Neutrophil (primary cell): ENCODE data around the gene RPA3.

Experiments used
- H3K27ac ChIP-seq: fragments of 200-600 bp; sonication (generic); 2 replicates; pipeline ENCODE4 v1.5.1; 2016; ENCODE audit warnings: mild to moderate bottlenecking, moderate library complexity
- H3K27me3 ChIP-seq: fragments of 200-600 bp; sonication (generic); 2 replicates; pipeline ENCODE4 v1.6.0; 2016; ENCODE audit warnings: mild to moderate bottlenecking
- H3K36me3 ChIP-seq: fragments of 200-600 bp; sonication (generic); 2 replicates; pipeline ENCODE4 v1.5.1; 2017
- H3K4me1 ChIP-seq, 2 experiments: fragments of 200-600 bp in 1 of 2; sonication (generic) in 1 of 2; 1 replicate in 1 of 2; 2 replicates in 1 of 2; pipeline versions ENCODE4 v1.5.1 to v1.6.1; 2013 to 2016; ENCODE audit warnings: low read depth in 1 of 2, low read length in 1 of 2, mild to moderate bottlenecking in 1 of 2, moderate library complexity in 1 of 2; ENCODE audit not compliant: control insufficient read depth in 1 of 2, insufficient read depth in 1 of 2
- H3K4me3 ChIP-seq, 2 experiments: fragments of 200-600 bp in 1 of 2; sonication (generic) in 1 of 2; 1 replicate in 1 of 2; 2 replicates in 1 of 2; pipeline ENCODE4 v1.5.1; 2013 to 2016; ENCODE audit warnings: low read depth in 1 of 2, low read length in 1 of 2, mild to moderate bottlenecking in 1 of 2, moderate library complexity in 1 of 2
- H3K9me3 ChIP-seq: fragments of 200-600 bp; sonication (generic); 2 replicates; pipeline ENCODE4 v1.5.1; 2016
- CTCF ChIP-seq: fragments of 200-600 bp; sonication (generic); IDR thresholded peaks from 2 replicates; pipeline ENCODE4 v1.5.1; 2016; ENCODE audit warnings: antibody characterized with exemption

RPA3 gene

GRCh38 chr7:7653593-7654187, 64.7 kb downstream of the RPA3 start:
- Histone ChIP-seq H3K27me3 (no peaks in the 10 kb centered on the region), H3K4me1 (peaks cover 7 to 12% of the 10 kb centered on the region in 2 experiments), H3K4me3 (no peak overlapping the region), H3K27ac (no peak overlapping the region), H3K36me3 (no peaks in the 10 kb centered on the region), H3K9me3 (no peaks in the 10 kb centered on the region)
- peak; percentile 44 for TF ChIP-seq CTCF

- no peak for TF ChIP-seq CTCF
- no peak overlapping the region for H3K4me3 ChIP-seq
Measured at GRCh38 chr7:7652798-7653540, 65.4 kb downstream of the RPA3 start.

GRCh38 chr7:7651479-7651878, 66.9 kb downstream of the RPA3 start:
- TF ChIP-seq CTCF, result no peak
- no peak overlapping the region for H3K4me3 ChIP-seq
- no peaks in the 10 kb centered on the region for H3K9me3 ChIP-seq
- H3K27ac ChIP-seq, result no peak overlapping the region
- H3K27me3 ChIP-seq, result no peaks in the 10 kb centered on the region
- H3K36me3 ChIP-seq, result no peaks in the 10 kb centered on the region
- H3K4me1 ChIP-seq, result peaks cover 7 to 12% of the 10 kb centered on the region in 2 experiments

More at GRCh38 chr7:7652798-7653540, 65.4 kb downstream of the RPA3 start:
- Histone ChIP-seq H3K9me3 (no peaks in the 10 kb centered on the region), H3K27me3 (no peaks in the 10 kb centered on the region), H3K27ac (no peak overlapping the region), H3K4me1 (peaks cover 7 to 12% of the 10 kb centered on the region in 2 experiments), H3K36me3 (no peaks in the 10 kb centered on the region)

GRCh38 chr7:7650682-7651206, 67.7 kb downstream of the RPA3 start:
- H3K9me3 ChIP-seq, result no peaks in the 10 kb centered on the region
- no peak for TF ChIP-seq CTCF
- no peaks in the 10 kb centered on the region for H3K36me3 ChIP-seq
- H3K27ac ChIP-seq, result no peak overlapping the region
- no peak overlapping the region for H3K4me3 ChIP-seq
- H3K27me3 ChIP-seq, result no peaks in the 10 kb centered on the region
- H3K4me1 ChIP-seq, result peaks cover 7 to 12% of the 10 kb centered on the region in 2 experiments

GRCh38 chr7:7647495-7648036, 70.8 kb downstream of the RPA3 start:
- no peaks in the 10 kb centered on the region for H3K36me3 ChIP-seq
- TF ChIP-seq CTCF, result no peak

More at GRCh38 chr7:7647495-7648036, 70.8 kb downstream of the RPA3 start:
- no peaks in the 10 kb centered on the region for H3K9me3 ChIP-seq
- no peak overlapping the region for H3K4me3 ChIP-seq
- H3K27ac ChIP-seq, result no peak overlapping the region
- H3K27me3 ChIP-seq, result no peaks in the 10 kb centered on the region
- H3K4me1 ChIP-seq, result peaks cover 0 to 4% of the 10 kb centered on the region in 2 experiments
